HepG2 (cell line): ENCODE measurements around the gene FAM111A. TPM values are rescaled to one million over a fixed set of nuclear protein-coding genes. Genes with fewer than 3 reads are reported as not detected.

Experiments used
- EHMT2 ChIP-seq: fragments of 200-600 bp; sonication (generic); IDR thresholded peaks from 2 replicates; pipeline ENCODE4 v1.7.0; 2017; ENCODE audit warnings: antibody characterized with exemption, low read depth, low read length, borderline replicate concordance
- FOXC1 ChIP-seq: sonication (generic); formaldehyde crosslinking; IDR thresholded peaks from 2 replicates; pipeline ENCODE4 v1.8.0; 2022; ENCODE audit warnings: mild to moderate bottlenecking, missing genetic modification reagents, borderline replicate concordance
- HNF1A ChIP-seq, 2 experiments: sonication (generic) in 1 of 2; formaldehyde crosslinking in 1 of 2; IDR thresholded peaks; 2 replicates each; pipeline versions ENCODE4 v1.4.0 to v1.6.1; 2016 to 2020; ENCODE audit warnings: borderline replicate concordance in 1 of 2, low read depth in 1 of 2, mild to moderate bottlenecking in 1 of 2, missing genetic modification reagents in 1 of 2
- ZNF235 ChIP-seq: sonication (generic); formaldehyde crosslinking; IDR thresholded peaks from 2 replicates; pipeline ENCODE4 v1.8.1; 2023; ENCODE audit warnings: mild to moderate bottlenecking, missing genetic modification reagents, borderline replicate concordance
- ZNF34 ChIP-seq: sonication (generic); formaldehyde crosslinking; IDR thresholded peaks from 2 replicates; pipeline ENCODE4 v1.4.0; 2020; ENCODE audit warnings: mild to moderate bottlenecking, missing genetic modification reagents, borderline replicate concordance
- ZNF460 ChIP-seq: sonication (generic); formaldehyde crosslinking; IDR thresholded peaks from 2 replicates; pipeline ENCODE4 v1.5.1; 2020; ENCODE audit warnings: missing genetic modification reagents, mild to moderate bottlenecking, borderline replicate concordance
- ZNF747 ChIP-seq: sonication (generic); formaldehyde crosslinking; IDR thresholded peaks from 2 replicates; pipeline ENCODE4 v1.8.1; 2023; ENCODE audit warnings: missing genetic modification reagents, mild to moderate bottlenecking, borderline replicate concordance
- ZNF784 ChIP-seq: sonication (generic); formaldehyde crosslinking; IDR thresholded peaks from 2 replicates; pipeline ENCODE4 v1.5.1; 2020; ENCODE audit warnings: missing genetic modification reagents, mild to moderate bottlenecking, borderline replicate concordance
- polyA plus RNA-seq, 8 experiments: library from polyadenylated mRNA; depleted of rRNA in 3 of 8; stranded (reverse) in 7 of 8; unstranded in 1 of 8; fragments of >200 nt; fragmentation: Illumina TruSeq in 4 of 8; extraction: Trizol in 4 of 8; gene quantifications; 2 replicates each; pipeline versions ENCODE4 v1.2.1 to v1.2.3, GENCODE V29; 2011 to 2016; ENCODE audit warnings: low read depth in 4 of 8, missing spikeins in 1 of 8, mixed read lengths in 1 of 8; ENCODE audit not compliant: insufficient read depth in 1 of 8
- total RNA-seq, 5 experiments: library from RNA; depleted of rRNA; stranded (reverse); fragments of >200 nt; fragmentation: Illumina TruSeq; extraction: Trizol; gene quantifications; 2 replicates each; pipeline ENCODE4 v1.2.3, GENCODE V29; 2016; ENCODE audit warnings: low read depth in 1 of 5
- TF ChIP-seq, protein P1 (sequence below): sonication (generic); formaldehyde crosslinking; IDR thresholded peaks from 2 replicates; pipeline ENCODE4 v1.4.0; 2020; ENCODE audit warnings: low read depth, mild to moderate bottlenecking, missing genetic modification reagents
- TF ChIP-seq, protein P2 (sequence below): sonication (generic); formaldehyde crosslinking; IDR thresholded peaks from 2 replicates; pipeline ENCODE4 v1.4.0; 2020; ENCODE audit warnings: missing genetic modification reagents
- TF ChIP-seq, protein P3 (sequence below): sonication (generic); formaldehyde crosslinking; IDR thresholded peaks from 2 replicates; pipeline ENCODE4 v1.5.0; 2020; ENCODE audit warnings: mild to moderate bottlenecking, missing genetic modification reagents, borderline replicate concordance

FAM111A gene
- total and polyA plus RNA-seq, 2 of the 13 experiments (the other 11 are each of a cell fraction or from before 2014, with no cell fraction given) = 3.2 to 13.5 TPM

- no peak for TF ChIP-seq ZNF784 (CRISPR knock-in tag)
- TF ChIP-seq, protein P1, sequence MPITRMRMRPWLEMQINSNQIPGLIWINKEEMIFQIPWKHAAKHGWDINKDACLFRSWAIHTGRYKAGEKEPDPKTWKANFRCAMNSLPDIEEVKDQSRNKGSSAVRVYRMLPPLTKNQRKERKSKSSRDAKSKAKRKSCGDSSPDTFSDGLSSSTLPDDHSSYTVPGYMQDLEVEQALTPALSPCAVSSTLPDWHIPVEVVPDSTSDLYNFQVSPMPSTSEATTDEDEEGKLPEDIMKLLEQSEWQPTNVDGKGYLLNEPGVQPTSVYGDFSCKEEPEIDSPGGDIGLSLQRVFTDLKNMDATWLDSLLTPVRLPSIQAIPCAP (CRISPR knock-in tag) = peak; percentile 98
- 0 out of 2 replicates have a peak, but pooled peaks have one; percentile 20 for TF ChIP-seq ZNF747 (CRISPR knock-in tag)
- TF ChIP-seq, protein P2, sequence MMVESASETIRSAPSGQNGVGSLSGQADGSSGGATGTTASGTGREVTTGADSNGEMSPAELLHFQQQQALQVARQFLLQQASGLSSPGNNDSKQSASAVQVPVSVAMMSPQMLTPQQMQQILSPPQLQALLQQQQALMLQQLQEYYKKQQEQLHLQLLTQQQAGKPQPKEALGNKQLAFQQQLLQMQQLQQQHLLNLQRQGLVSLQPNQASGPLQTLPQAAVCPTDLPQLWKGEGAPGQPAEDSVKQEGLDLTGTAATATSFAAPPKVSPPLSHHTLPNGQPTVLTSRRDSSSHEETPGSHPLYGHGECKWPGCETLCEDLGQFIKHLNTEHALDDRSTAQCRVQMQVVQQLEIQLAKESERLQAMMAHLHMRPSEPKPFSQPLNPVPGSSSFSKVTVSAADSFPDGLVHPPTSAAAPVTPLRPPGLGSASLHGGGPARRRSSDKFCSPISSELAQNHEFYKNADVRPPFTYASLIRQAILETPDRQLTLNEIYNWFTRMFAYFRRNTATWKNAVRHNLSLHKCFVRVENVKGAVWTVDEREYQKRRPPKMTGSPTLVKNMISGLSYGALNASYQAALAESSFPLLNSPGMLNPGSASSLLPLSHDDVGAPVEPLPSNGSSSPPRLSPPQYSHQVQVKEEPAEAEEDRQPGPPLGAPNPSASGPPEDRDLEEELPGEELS = peak; percentile 30; the same call in 1 of the 2 replicates
- no peak for TF ChIP-seq ZNF460
- TF ChIP-seq EHMT2 = no peak
- 0 out of 2 replicates have a peak, but pooled peaks have one; percentile 39 for TF ChIP-seq ZNF235 (CRISPR knock-in tag)
- 0 out of 2 replicates have a peak, but pooled peaks have one; percentile 36 for TF ChIP-seq FOXC1
- TF ChIP-seq ZNF34 (CRISPR knock-in tag) = 0 out of 2 replicates have a peak, but pooled peaks have one; percentile 67
- no peak for TF ChIP-seq HNF1A (IDR thresholded peaks at IDR 0.05; ENCODE audit: low read depth)
- TF ChIP-seq HNF1A (CRISPR knock-in tag; IDR thresholded peaks at IDR 0.05; ENCODE audit: borderline replicate concordance) = peak; percentile 51; the same call in 1 of the 2 replicates
- TF ChIP-seq, protein P3, sequence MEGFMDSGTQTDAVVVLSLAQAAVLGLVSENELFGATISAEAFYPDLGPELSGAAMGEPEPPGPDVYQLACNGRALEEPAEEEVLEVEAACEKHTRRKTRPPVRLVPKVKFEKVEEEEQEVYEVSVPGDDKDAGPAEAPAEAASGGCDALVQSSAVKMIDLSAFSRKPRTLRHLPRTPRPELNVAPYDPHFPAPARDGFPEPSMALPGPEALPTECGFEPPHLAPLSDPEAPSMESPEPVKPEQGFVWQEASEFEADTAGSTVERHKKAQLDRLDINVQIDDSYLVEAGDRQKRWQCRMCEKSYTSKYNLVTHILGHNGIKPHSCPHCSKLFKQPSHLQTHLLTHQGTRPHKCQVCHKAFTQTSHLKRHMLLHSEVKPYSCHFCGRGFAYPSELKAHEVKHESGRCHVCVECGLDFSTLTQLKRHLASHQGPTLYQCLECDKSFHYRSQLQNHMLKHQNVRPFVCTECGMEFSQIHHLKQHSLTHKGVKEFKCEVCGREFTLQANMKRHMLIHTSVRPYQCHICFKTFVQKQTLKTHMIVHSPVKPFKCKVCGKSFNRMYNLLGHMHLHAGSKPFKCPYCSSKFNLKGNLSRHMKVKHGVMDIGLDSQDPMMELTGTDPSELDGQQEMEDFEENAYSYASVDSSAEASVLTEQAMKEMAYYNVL (CRISPR knock-in tag) = 0 out of 2 replicates have a peak, but pooled peaks have one; percentile 32
These were observed at the start of gene FAM111A (continued) for GRCh38 chr11:59142530-59143507.
